WTC11 (cell line): ENCODE results near the gene TMEM207. TPM values are rescaled to one million over a fixed set of nuclear protein-coding genes. Genes with fewer than 3 reads are reported as not detected.

ENCODE experiments used
- ATAC-seq: fragments of 200-7000 bp; cut with Tn5 transposase; 2 replicates; pipeline ENCODE4 v1.10.0; 2021; ENCODE audit warnings: mild to moderate bottlenecking, moderate library complexity
- CTCF ChIA-PET: fragments of 300-600 bp; sonication (Branson Sonifier 250); formaldehyde crosslinking; loops from one replicate; lab custom pipeline; 2021; ENCODE audit warnings: antibody characterized with exemption; lab: Charles Lee
- POLR2A ChIA-PET: fragments of 350-600 bp; sonication (Branson Sonifier 250); formaldehyde crosslinking; loops from one replicate; lab custom pipeline; 2021; ENCODE audit warnings: antibody characterized with exemption; lab: Charles Lee
- DNase-seq: peaks from one replicate; pipeline ENCODE4 v3.0.0; 2021; ENCODE audit warnings: low spot score
- H3K27ac Mint-ChIP-seq: 2 replicates; pipeline ENCODE4 v1.8.0; 2021; ENCODE audit warnings: mixed read lengths
- H3K27me3 Mint-ChIP-seq: 2 replicates; pipeline ENCODE4 v1.8.0; 2021; ENCODE audit warnings: low read depth, mild to moderate bottlenecking, moderate library complexity, mixed read lengths
- H3K36me3 Mint-ChIP-seq: 2 replicates; pipeline ENCODE4 v1.8.0; 2021; ENCODE audit warnings: mixed read lengths
- H3K4me1 Mint-ChIP-seq: 2 replicates; pipeline ENCODE4 v1.8.0; 2022; ENCODE audit warnings: mixed read lengths
- H3K4me3 Mint-ChIP-seq: 2 replicates; pipeline ENCODE4 v1.8.0; 2021; ENCODE audit warnings: mild to moderate bottlenecking, moderate library complexity, mixed read lengths
- H3K9me3 Mint-ChIP-seq: 2 replicates; pipeline ENCODE4 v1.8.0; 2021; ENCODE audit warnings: mixed read lengths
- AFF4 ChIP-seq: sonication (generic); formaldehyde crosslinking; IDR thresholded peaks from 2 replicates; pipeline ENCODE4 v1.8.1; 2023; ENCODE audit warnings: mild to moderate bottlenecking, missing genetic modification reagents, borderline replicate concordance
- CTCF ChIP-seq: fragments of 200-600 bp; IDR thresholded peaks from 2 replicates; pipeline ENCODE4 v1.8.0; 2022; ENCODE audit warnings: antibody characterized with exemption
- ERG ChIP-seq: fragments of 250-450 bp; sonication (Bioruptor Pico); IDR thresholded peaks from 2 replicates; pipeline ENCODE4 v1.8.0; 2021; ENCODE audit warnings: mild to moderate bottlenecking
- ESRRA ChIP-seq: sonication (generic); formaldehyde crosslinking; IDR thresholded peaks from 2 replicates; pipeline ENCODE4 v1.8.1; 2022; ENCODE audit warnings: mild to moderate bottlenecking, missing genetic modification reagents, borderline replicate concordance
- FOXJ3 ChIP-seq: sonication (generic); formaldehyde crosslinking; IDR thresholded peaks from 2 replicates; pipeline ENCODE4 v1.9.0; 2021; ENCODE audit warnings: missing genetic modification reagents, mild to moderate bottlenecking, borderline replicate concordance
- FOXK1 ChIP-seq: sonication (generic); formaldehyde crosslinking; IDR thresholded peaks from 2 replicates; pipeline ENCODE4 v1.8.0; 2022; ENCODE audit warnings: mild to moderate bottlenecking, moderate library complexity, missing genetic modification reagents
- FOXP1 ChIP-seq: sonication (generic); formaldehyde crosslinking; IDR thresholded peaks from 2 replicates; pipeline ENCODE4 v1.8.0; 2022; ENCODE audit warnings: missing genetic modification reagents, mild to moderate bottlenecking, moderate library complexity, borderline replicate concordance
- GRHL2 ChIP-seq: fragments of 250-450 bp; sonication (Bioruptor Pico); IDR thresholded peaks from 2 replicates; pipeline ENCODE4 v1.8.0; 2022; ENCODE audit warnings: mild to moderate bottlenecking, moderate library complexity; ENCODE audit not compliant: insufficient replicate concordance, severe bottlenecking
- KAT7 ChIP-seq: sonication (generic); formaldehyde crosslinking; IDR thresholded peaks from 2 replicates; pipeline ENCODE4 v1.8.1; 2023; ENCODE audit warnings: missing genetic modification reagents, mild to moderate bottlenecking, borderline replicate concordance
- MXD4 ChIP-seq: fragments of 250-450 bp; sonication (Bioruptor Pico); IDR thresholded peaks from 2 replicates; pipeline ENCODE4 v1.8.0; 2021; ENCODE audit warnings: mild to moderate bottlenecking, moderate library complexity, borderline replicate concordance
- MYBL2 ChIP-seq: sonication (generic); formaldehyde crosslinking; IDR thresholded peaks from 2 replicates; pipeline ENCODE4 v1.8.1; 2023; ENCODE audit warnings: mild to moderate bottlenecking, moderate library complexity, missing genetic modification reagents
- NR1H2 ChIP-seq: sonication (generic); formaldehyde crosslinking; IDR thresholded peaks from 2 replicates; pipeline ENCODE4 v1.9.0; 2021; ENCODE audit warnings: mild to moderate bottlenecking, moderate library complexity, missing genetic modification reagents
- OVOL2 ChIP-seq: fragments of 250-450 bp; sonication (Bioruptor Pico); IDR thresholded peaks from 2 replicates; pipeline ENCODE4 v1.9.0; 2021; ENCODE audit warnings: mild to moderate bottlenecking, borderline replicate concordance
- RELA ChIP-seq: sonication (generic); formaldehyde crosslinking; IDR thresholded peaks from 2 replicates; pipeline ENCODE4 v1.8.1; 2022; ENCODE audit warnings: missing genetic modification reagents, mild to moderate bottlenecking, borderline replicate concordance
- ZNF317 ChIP-seq: sonication (generic); formaldehyde crosslinking; IDR thresholded peaks from 2 replicates; pipeline ENCODE4 v1.8.1; 2023; ENCODE audit warnings: low read depth, mild to moderate bottlenecking, moderate library complexity, missing genetic modification reagents, borderline replicate concordance
- ZNF512 ChIP-seq: sonication (generic); formaldehyde crosslinking; IDR thresholded peaks from 2 replicates; pipeline ENCODE4 v1.8.1; 2022; ENCODE audit warnings: missing genetic modification reagents, borderline replicate concordance
- ZNF671 ChIP-seq: fragments of 250-450 bp; sonication (Bioruptor Pico); IDR thresholded peaks from 2 replicates; pipeline ENCODE4 v1.8.0; 2021; ENCODE audit warnings: mild to moderate bottlenecking
- total RNA-seq: library from RNA; stranded (reverse); gene quantifications from 3 replicates; pipeline ENCODE4 v1.2.3, GENCODE V29; 2021
- TF ChIP-seq, protein P1 (sequence below): fragments of 250-450 bp; sonication (Bioruptor Pico); conservative IDR thresholded peaks from 2 replicates; pipeline ENCODE4 v1.9.0; 2021; ENCODE audit warnings: mild to moderate bottlenecking

Gene TMEM207
- total RNA-seq, 1 experiment from 2014 or later: not detected

DNA sequence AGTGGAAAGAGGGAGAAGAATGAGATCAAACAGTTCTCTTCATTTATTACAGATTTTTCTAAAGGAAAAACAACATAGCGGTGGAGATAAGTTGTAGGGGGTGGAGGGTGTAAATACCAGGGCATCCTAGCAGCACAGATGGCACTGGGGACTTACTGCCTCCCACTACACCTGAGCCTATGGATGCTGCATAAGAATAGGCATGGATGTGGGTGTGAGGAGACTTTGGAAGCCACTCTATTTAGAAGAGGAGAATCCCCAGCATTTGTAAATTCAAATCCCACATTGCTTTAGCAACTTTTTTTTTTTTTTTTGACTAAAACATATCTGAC, 36.8 kb upstream of the TMEM207 start:
- H3K27me3 Mint-ChIP-seq: no peaks in the 10 kb centered on the region
- H3K9me3 Mint-ChIP-seq: no peaks in the 10 kb centered on the region
- DNase-seq (no peak), ATAC-seq (peak; percentile 79)
- H3K4me1 Mint-ChIP-seq: peaks cover 24% of the 10 kb centered on the region
- TF ChIP-seq AFF4 (CRISPR knock-in tag): no peak
- TF ChIP-seq MXD4 (CRISPR knock-in tag): no peak
- no peak for TF ChIP-seq RELA (CRISPR knock-in tag)
- no peak for TF ChIP-seq ERG (CRISPR knock-in tag)
- TF ChIP-seq FOXK1 (CRISPR knock-in tag): no peak
- no peak for TF ChIP-seq ZNF512
- no peak for TF ChIP-seq OVOL2 (CRISPR knock-in tag)
- TF ChIP-seq MYBL2 (CRISPR knock-in tag): no peak
- TF ChIP-seq ZNF317: no peak
- TF ChIP-seq, protein P1, sequence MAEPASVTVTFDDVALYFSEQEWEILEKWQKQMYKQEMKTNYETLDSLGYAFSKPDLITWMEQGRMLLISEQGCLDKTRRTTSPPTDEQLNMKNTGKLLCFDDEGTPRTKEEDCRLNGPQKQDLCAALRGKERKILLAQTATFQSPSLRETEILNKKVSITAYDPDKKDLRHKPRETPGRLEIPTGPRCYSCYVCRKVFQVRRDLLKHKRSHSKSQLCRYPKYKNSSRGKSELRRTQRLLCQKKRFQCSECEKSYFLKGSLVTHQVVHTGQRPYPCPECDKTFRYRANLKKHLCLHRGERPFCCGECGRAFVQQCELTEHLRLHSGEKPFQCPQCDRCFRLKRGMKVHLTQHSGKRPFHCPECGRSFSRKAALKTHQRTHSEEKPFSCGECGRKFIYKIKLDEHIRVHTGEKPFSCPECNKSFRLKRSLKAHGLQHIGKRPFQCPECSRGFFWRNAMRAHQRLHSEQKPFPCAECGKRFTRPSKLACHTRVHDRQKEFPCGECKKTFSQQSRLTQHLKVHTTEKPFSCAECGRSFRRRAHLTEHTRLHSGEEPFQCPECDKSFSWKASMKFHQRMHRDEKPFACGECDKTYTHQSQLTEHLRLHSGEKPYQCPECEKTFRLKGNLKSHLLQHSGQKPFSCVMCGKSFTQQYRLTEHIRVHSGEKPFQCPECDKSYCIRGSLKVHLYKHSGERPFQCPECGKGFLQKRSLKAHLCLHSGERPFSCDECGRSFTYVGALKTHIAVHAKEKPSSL (CRISPR knock-in tag): no peak
- no peak for TF ChIP-seq GRHL2 (CRISPR knock-in tag)
- TF ChIP-seq ESRRA (CRISPR knock-in tag): no peak
- no peak for TF ChIP-seq CTCF
- TF ChIP-seq NR1H2: no peak
- TF ChIP-seq FOXP1 (CRISPR knock-in tag): no peak
- TF ChIP-seq FOXJ3 (CRISPR knock-in tag): no peak
- no peak for TF ChIP-seq KAT7
- TF ChIP-seq ZNF671 (CRISPR knock-in tag): no peak
- no peaks in the 10 kb centered on the region for H3K36me3 Mint-ChIP-seq
- H3K27ac Mint-ChIP-seq: no peak overlapping the region
- CTCF ChIA-PET: no interaction called here
- no peak overlapping the region for H3K4me3 Mint-ChIP-seq
- POLR2A ChIA-PET: no interaction called here
